Left lobe of liver (tissue), 2 donors: ENCODE data around the gene ZNF562. TPM values are rescaled to one million over a fixed set of nuclear protein-coding genes. Genes with fewer than 3 reads are reported as not detected.
"Not testable (repeated sequence)": the region's sequence is repeated elsewhere in the genome, so short reads cannot be mapped to it uniquely, and the experiment has no call there.

Experiments
- ATAC-seq: fragments of 200-7000 bp; cut with Tn5 transposase; one replicate; pipeline ENCODE4 v1.9.1; 2020; ENCODE audit warnings: mild to moderate bottlenecking, moderate library complexity
- DNase-seq: peaks from one replicate; pipeline ENCODE4 v3.0.0-alpha.2; 2020; ENCODE audit warnings: low spot score
- total RNA-seq: library from RNA; stranded (reverse); gene quantifications from one replicate; pipeline ENCODE4 v1.2.1, GENCODE V29; 2021
- donor health status: DM: no; HTN: no; CAD: no; lungs with moderate emphysema.
- donor health status: DM: no; HTN: yes; CAD: no.

Gene ZNF562
- 10.1 TPM for total RNA-seq

- ATAC-seq: peak; percentile 98
- peak; percentile 88 for DNase-seq
Observed at GRCh38 chr19:9674663-9675357, at the start of gene ZNF562. Gene ZNF562 (minus strand): TSS chr19:9675100. CDS start chr19:9660744, 14,356 bp downstream.

GRCh38 chr19:9724157-9724556, 49.3 kb upstream of the ZNF562 start:
- ATAC-seq: no peak
- no peak for DNase-seq

- ATAC-seq: no peak
- no peak for DNase-seq
Observed at GRCh38 chr19:9721861-9722260, 47.0 kb upstream of the ZNF562 start.

- DNase-seq (no peak), ATAC-seq (no peak)
Observed at GRCh38 chr19:9720541-9720940, 45.6 kb upstream of the ZNF562 start.

- no peak for DNase-seq
- ATAC-seq: no peak
Observed at GRCh38 chr19:9711815-9712214, 36.9 kb upstream of the ZNF562 start.

GRCh38 chr19:9709305-9709704, 34.4 kb upstream of the ZNF562 start:
- ATAC-seq (peak; percentile 55), DNase-seq (no peak)

GRCh38 chr19:9705836-9706235, 30.9 kb upstream of the ZNF562 start:
- no peak for ATAC-seq
- DNase-seq: no peak

- DNase-seq (no peak), ATAC-seq (no peak)
Observed at GRCh38 chr19:9702186-9702585, 27.3 kb upstream of the ZNF562 start.

- DNase-seq (no peak), ATAC-seq (no peak)
Observed at GRCh38 chr19:9700229-9700981, 25.5 kb upstream of the ZNF562 start.

- not testable (repeated sequence) for DNase-seq, ATAC-seq
Observed at GRCh38 chr19:9690301-9690700, 15.4 kb upstream of the ZNF562 start.

GRCh38 chr19:9679996-9680395, 5.1 kb upstream of the ZNF562 start:
- not testable (repeated sequence) for ATAC-seq, DNase-seq

- not testable (repeated sequence) for ATAC-seq, DNase-seq
Observed at GRCh38 chr19:9675358-9675901, 530 bp upstream of the ZNF562 start.

GRCh38 chr19:9673912-9674662, 813 bp downstream of the ZNF562 start:
- DNase-seq (no peak), ATAC-seq (no peak)

- DNase-seq: no peak
- ATAC-seq: no peak
Observed at GRCh38 chr19:9672893-9673292, 2.0 kb downstream of the ZNF562 start.

GRCh38 chr19:9671655-9672054, 3.2 kb downstream of the ZNF562 start:
- DNase-seq (no peak), ATAC-seq (no peak)

GRCh38 chr19:9668544-9668943, 6.4 kb downstream of the ZNF562 start:
- no peak for DNase-seq
- no peak for ATAC-seq

GRCh38 chr19:9667898-9668297, 7.0 kb downstream of the ZNF562 start:
- no peak for DNase-seq
- ATAC-seq: no peak

GRCh38 chr19:9658769-9659168, 16.1 kb downstream of the ZNF562 start:
- ATAC-seq (no peak), DNase-seq (no peak)

GRCh38 chr19:9653066-9653555, 21.8 kb downstream of the ZNF562 start:
- DNase-seq, ATAC-seq: not testable (repeated sequence)

GRCh38 chr19:9651464-9651863, 23.4 kb downstream of the ZNF562 start:
- DNase-seq, ATAC-seq: not testable (repeated sequence)

GRCh38 chr19:9650345-9650744, 24.6 kb downstream of the ZNF562 start:
- DNase-seq (no peak), ATAC-seq (no peak)
